GM12874 (cell line): ENCODE measurements around the gene ZBTB22.

Experiments
- CTCF ChIP-seq: IDR thresholded peaks from 2 replicates; pipeline ENCODE4 v1.5.1; 2011; ENCODE audit warnings: low read depth, mild to moderate bottlenecking, control low read depth, low read length, moderate library complexity; ENCODE audit not compliant: insufficient read depth

Gene ZBTB22

GRCh38 chr6:33279971-33280511 lies 37.5 kb downstream of the ZBTB22 start:
- TF ChIP-seq CTCF = peak; percentile 30; the same call in 1 of the 2 replicates

GRCh38 chr6:33279257-33279695 lies 38.3 kb downstream of the ZBTB22 start:
- TF ChIP-seq CTCF = no peak

GRCh38 chr6:33278810-33279209 lies 38.7 kb downstream of the ZBTB22 start:
- no peak for TF ChIP-seq CTCF

- TF ChIP-seq CTCF = no peak
Observed at GRCh38 chr6:33278392-33278741, 39.2 kb downstream of the ZBTB22 start.

- no peak for TF ChIP-seq CTCF
Observed at GRCh38 chr6:33277663-33278391, 39.7 kb downstream of the ZBTB22 start.

- peak; percentile 68 for TF ChIP-seq CTCF
Observed at GRCh38 chr6:33276864-33277662, 40.5 kb downstream of the ZBTB22 start, which contains the start of gene B3GALT4. Gene B3GALT4 (plus strand): TSS chr6:33277123. CDS start chr6:33277420, 297 bp downstream.

- TF ChIP-seq CTCF = no peak
Observed at GRCh38 chr6:33276581-33276863, 41.0 kb downstream of the ZBTB22 start.
